Measurements from ENCODE around the gene KLC1. TPM values are rescaled to one million over a fixed set of nuclear protein-coding genes. Genes with fewer than 3 reads are reported as not detected.

KLC1 gene
- total RNA-seq, 1 experiment from 2014 or later: 163 TPM

GRCh38 chr14:103649001-103649400, 20.0 kb downstream of the KLC1 start:
- intact Hi-C loops (cut with micrococcal nuclease; ENCODE audit: unreplicated experiment): no loop called here
- CTCF ChIA-PET: no interaction called here
- H3K27ac ChIP-seq (ENCODE audit: low read depth, low read length, poor library complexity, severe bottlenecking): no peak overlapping the region
- TF ChIP-seq CTCF (conservative IDR thresholded peaks at IDR 0.05; ENCODE audit: low read depth, low read length): no peak
- TF ChIP-seq EZH2 (IDR thresholded peaks at IDR 0.05; ENCODE audit: borderline replicate concordance, low read depth, low read length, poor library complexity, severe bottlenecking): no peak
- H3K27me3 ChIP-seq (replicated peaks; ENCODE audit: insufficient read depth, low read depth, low read length, poor library complexity): no peaks in the 10 kb centered on the region
- POLR2A ChIA-PET (ENCODE audit: low non-redundant PET): interaction anchor here (0.6 kb wide), 1 partner anchor 42 kb away, joined by 7 read pairs; no protein-coding TSS in a partner anchor
- peaks cover 2% of the 10 kb centered on the region for H3K36me3 ChIP-seq (ENCODE audit: insufficient read depth, low read length, poor library complexity, severe bottlenecking)
- H3K4me3 ChIP-seq (ENCODE audit: low read depth, low read length, poor library complexity, severe bottlenecking): no peak overlapping the region
- no TSS peak for BruUV-seq (replicated peaks)
- peaks cover 2% of the 10 kb centered on the region for H3K4me1 ChIP-seq (ENCODE audit: insufficient read depth, low read length, poor library complexity, severe bottlenecking)
- no peak for DNase-seq (ENCODE audit: low spot score)
- no peaks in the 10 kb centered on the region for H3K9me3 ChIP-seq (ENCODE audit: low read depth, low read length, poor library complexity, severe bottlenecking)

GRCh38 chr14:103650213-103650612, 21.2 kb downstream of the KLC1 start:
- intact Hi-C loops (cut with micrococcal nuclease; ENCODE audit: unreplicated experiment): no loop called here
- Histone ChIP-seq H3K4me1 (ENCODE audit: insufficient read depth, low read length, poor library complexity, severe bottlenecking) (peaks cover 4% of the 10 kb centered on the region), H3K4me3 (ENCODE audit: low read depth, low read length, poor library complexity, severe bottlenecking) (no peak overlapping the region), H3K9me3 (ENCODE audit: low read depth, low read length, poor library complexity, severe bottlenecking) (no peaks in the 10 kb centered on the region), H3K27me3 (replicated peaks; ENCODE audit: insufficient read depth, low read depth, low read length, poor library complexity) (no peaks in the 10 kb centered on the region), H3K27ac (ENCODE audit: low read depth, low read length, poor library complexity, severe bottlenecking) (no peak overlapping the region), H3K36me3 (ENCODE audit: insufficient read depth, low read length, poor library complexity, severe bottlenecking) (peaks cover 11% of the 10 kb centered on the region)
- POLR2A ChIA-PET (ENCODE audit: low non-redundant PET): no interaction called here
- DNase-seq (ENCODE audit: low spot score): no peak
- no TSS peak for BruUV-seq (replicated peaks)
- TF ChIP-seq CTCF (conservative IDR thresholded peaks at IDR 0.05; ENCODE audit: low read depth, low read length) (no peak), EZH2 (IDR thresholded peaks at IDR 0.05; ENCODE audit: borderline replicate concordance, low read depth, low read length, poor library complexity, severe bottlenecking) (no peak)
- CTCF ChIA-PET: no interaction called here

GRCh38 chr14:103651585-103651984, 22.6 kb downstream of the KLC1 start:
- DNase-seq (ENCODE audit: low spot score): no peak
- TF ChIP-seq EZH2 (IDR thresholded peaks at IDR 0.05; ENCODE audit: borderline replicate concordance, low read depth, low read length, poor library complexity, severe bottlenecking) (no peak), CTCF (conservative IDR thresholded peaks at IDR 0.05; ENCODE audit: low read depth, low read length) (no peak)
- no peaks in the 10 kb centered on the region for H3K27me3 ChIP-seq (replicated peaks; ENCODE audit: insufficient read depth, low read depth, low read length, poor library complexity)
- H3K9me3 ChIP-seq (ENCODE audit: low read depth, low read length, poor library complexity, severe bottlenecking): no peaks in the 10 kb centered on the region
- no TSS peak for BruUV-seq (replicated peaks)
- H3K4me1 ChIP-seq (ENCODE audit: insufficient read depth, low read length, poor library complexity, severe bottlenecking): peaks cover 4% of the 10 kb centered on the region
- no peak overlapping the region for H3K27ac ChIP-seq (ENCODE audit: low read depth, low read length, poor library complexity, severe bottlenecking)
- POLR2A ChIA-PET (ENCODE audit: low non-redundant PET): no interaction called here
- H3K4me3 ChIP-seq (ENCODE audit: low read depth, low read length, poor library complexity, severe bottlenecking): no peak overlapping the region
- peaks cover 25% of the 10 kb centered on the region for H3K36me3 ChIP-seq (ENCODE audit: insufficient read depth, low read length, poor library complexity, severe bottlenecking)
- CTCF ChIA-PET: no interaction called here
- intact Hi-C loops (cut with micrococcal nuclease; ENCODE audit: unreplicated experiment): no loop called here
